IPS-NIHi11 (cell line): ENCODE data around the gene TMPRSS15.

Source experiments
- DNase-seq: peaks from one replicate; pipeline ENCODE4 v3.0.0; 2012; ENCODE audit warnings: mixed read lengths, low spot score

Gene TMPRSS15

GRCh38 chr21:18349468-18349867, 54.1 kb downstream of the TMPRSS15 start:
- no peak for DNase-seq

GRCh38 chr21:18340387-18340942, 63.1 kb downstream of the TMPRSS15 start:
- DNase-seq, result no peak

- DNase-seq, result no peak
These were observed 67.8 kb downstream of the TMPRSS15 start for GRCh38 chr21:18335651-18336236.

- no peak for DNase-seq
These were observed 69.5 kb downstream of the TMPRSS15 start for GRCh38 chr21:18334066-18334465.

- DNase-seq, result no peak
These were observed 85.4 kb downstream of the TMPRSS15 start for GRCh38 chr21:18318156-18318555.

- DNase-seq, result peak; percentile 14
These were observed 105.4 kb downstream of the TMPRSS15 start for GRCh38 chr21:18298228-18298627.

- DNase-seq, result no peak
These were observed 109.5 kb downstream of the TMPRSS15 start for GRCh38 chr21:18294100-18294499.

GRCh38 chr21:18289876-18290275, 113.7 kb downstream of the TMPRSS15 start:
- no peak for DNase-seq

- DNase-seq, result no peak
These were observed 118.2 kb downstream of the TMPRSS15 start for GRCh38 chr21:18285379-18285778.

- no peak for DNase-seq
These were observed 127.8 kb downstream of the TMPRSS15 start for GRCh38 chr21:18275781-18276180.

GRCh38 chr21:18274370-18274769, 129.2 kb downstream of the TMPRSS15 start:
- no peak for DNase-seq

GRCh38 chr21:18273400-18273799, 130.2 kb downstream of the TMPRSS15 start:
- DNase-seq, result no peak

- DNase-seq, result no peak
These were observed 133.7 kb downstream of the TMPRSS15 start for GRCh38 chr21:18269856-18270255.

GRCh38 chr21:18268906-18269305, 134.7 kb downstream of the TMPRSS15 start:
- DNase-seq, result no peak

- no peak for DNase-seq
These were observed 136.1 kb downstream of the TMPRSS15 start for GRCh38 chr21:18267496-18267895.

GRCh38 chr21:18265944-18266343, 137.6 kb downstream of the TMPRSS15 start:
- DNase-seq, result no peak

GRCh38 chr21:18253799-18254198, 149.8 kb downstream of the TMPRSS15 start:
- DNase-seq, result no peak

- no peak for DNase-seq
These were observed 150.4 kb downstream of the TMPRSS15 start for GRCh38 chr21:18253221-18253620.

GRCh38 chr21:18252680-18253079, 150.9 kb downstream of the TMPRSS15 start:
- DNase-seq, result no peak

- no peak for DNase-seq
These were observed 151.3 kb downstream of the TMPRSS15 start for GRCh38 chr21:18252256-18252655.

GRCh38 chr21:18251065-18251464, 152.5 kb downstream of the TMPRSS15 start:
- DNase-seq, result no peak

- peak; percentile 14 for DNase-seq
These were observed 153.9 kb downstream of the TMPRSS15 start for GRCh38 chr21:18249672-18250071.

- no peak for DNase-seq
These were observed 155.4 kb downstream of the TMPRSS15 start for GRCh38 chr21:18248171-18248570.

- DNase-seq, result peak; percentile 19
These were observed 158.1 kb downstream of the TMPRSS15 start for GRCh38 chr21:18245464-18245967.
